ENCODE data around the gene HLA-G. TPM values are rescaled to one million over a fixed set of nuclear protein-coding genes. Genes with fewer than 3 reads are reported as not detected.

HLA-G gene
- total RNA-seq, 2 experiments from 2014 or later = 0.70 TPM; not detected in 1

DNA sequence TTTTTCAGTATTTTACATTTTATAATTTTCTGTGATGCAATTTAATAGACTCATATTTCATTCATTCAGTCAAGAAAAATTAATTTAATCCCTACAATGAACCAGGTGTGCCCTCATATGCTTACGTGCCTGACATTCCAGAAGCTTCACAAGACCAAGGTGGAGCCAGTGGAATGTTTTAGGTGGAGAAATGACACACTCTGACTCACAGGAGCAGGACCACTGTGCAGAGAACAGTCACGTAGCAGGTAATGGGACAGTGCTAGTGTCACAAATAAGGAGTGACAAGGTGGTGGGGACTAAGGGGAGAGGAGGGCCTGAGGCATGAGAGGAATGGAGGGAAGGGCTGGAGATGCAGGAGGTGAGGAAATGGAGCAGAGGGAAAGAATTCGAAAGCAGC lies 37.0 kb upstream of the HLA-G start:
- CTCF ChIA-PET (ENCODE audit: unreplicated experiment) = no interaction called here
- Histone ChIP-seq H3K4me1 (ENCODE audit: insufficient read depth, low read length, poor library complexity, severe bottlenecking) (no peaks in the 10 kb centered on the region), H3K4me3 (ENCODE audit: low read depth, low read length, poor library complexity, severe bottlenecking) (no peak overlapping the region), H3K36me3 (ENCODE audit: insufficient read depth, low read length) (no peaks in the 10 kb centered on the region), H2AFZ (ENCODE audit: low read length) (no peak overlapping the region), H3K4me2 (ENCODE audit: low read length) (no peak overlapping the region), H4K20me1 (ENCODE audit: insufficient read depth, low read length) (no peaks in the 10 kb centered on the region), H3K27ac (ENCODE audit: low read depth, low read length, poor library complexity, severe bottlenecking) (no peak overlapping the region), H3K9me3 (ENCODE audit: low read length) (no peaks in the 10 kb centered on the region), H3K9me2 (ENCODE audit: insufficient read depth, low read length) (no peaks in the 10 kb centered on the region), H3K79me2 (ENCODE audit: insufficient read depth, low read depth, low read length) (no peaks in the 10 kb centered on the region)
- BruUV-seq (replicated peaks) = no TSS peak
- intact Hi-C loops (cut with micrococcal nuclease; ENCODE audit: unreplicated experiment) = no loop called here
- POLR2A ChIA-PET = no interaction called here
- TF ChIP-seq, protein P1, sequence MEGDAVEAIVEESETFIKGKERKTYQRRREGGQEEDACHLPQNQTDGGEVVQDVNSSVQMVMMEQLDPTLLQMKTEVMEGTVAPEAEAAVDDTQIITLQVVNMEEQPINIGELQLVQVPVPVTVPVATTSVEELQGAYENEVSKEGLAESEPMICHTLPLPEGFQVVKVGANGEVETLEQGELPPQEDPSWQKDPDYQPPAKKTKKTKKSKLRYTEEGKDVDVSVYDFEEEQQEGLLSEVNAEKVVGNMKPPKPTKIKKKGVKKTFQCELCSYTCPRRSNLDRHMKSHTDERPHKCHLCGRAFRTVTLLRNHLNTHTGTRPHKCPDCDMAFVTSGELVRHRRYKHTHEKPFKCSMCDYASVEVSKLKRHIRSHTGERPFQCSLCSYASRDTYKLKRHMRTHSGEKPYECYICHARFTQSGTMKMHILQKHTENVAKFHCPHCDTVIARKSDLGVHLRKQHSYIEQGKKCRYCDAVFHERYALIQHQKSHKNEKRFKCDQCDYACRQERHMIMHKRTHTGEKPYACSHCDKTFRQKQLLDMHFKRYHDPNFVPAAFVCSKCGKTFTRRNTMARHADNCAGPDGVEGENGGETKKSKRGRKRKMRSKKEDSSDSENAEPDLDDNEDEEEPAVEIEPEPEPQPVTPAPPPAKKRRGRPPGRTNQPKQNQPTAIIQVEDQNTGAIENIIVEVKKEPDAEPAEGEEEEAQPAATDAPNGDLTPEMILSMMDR (conservative IDR thresholded peaks at IDR 0.05; ENCODE audit: low read length) = no peak
- no peak for TF ChIP-seq EZH2phosphoT487 (IDR thresholded peaks at IDR 0.05; ENCODE audit: borderline replicate concordance, low read depth, low read length)
- DNase-seq (ENCODE audit: low spot score) = no peak

DNA sequence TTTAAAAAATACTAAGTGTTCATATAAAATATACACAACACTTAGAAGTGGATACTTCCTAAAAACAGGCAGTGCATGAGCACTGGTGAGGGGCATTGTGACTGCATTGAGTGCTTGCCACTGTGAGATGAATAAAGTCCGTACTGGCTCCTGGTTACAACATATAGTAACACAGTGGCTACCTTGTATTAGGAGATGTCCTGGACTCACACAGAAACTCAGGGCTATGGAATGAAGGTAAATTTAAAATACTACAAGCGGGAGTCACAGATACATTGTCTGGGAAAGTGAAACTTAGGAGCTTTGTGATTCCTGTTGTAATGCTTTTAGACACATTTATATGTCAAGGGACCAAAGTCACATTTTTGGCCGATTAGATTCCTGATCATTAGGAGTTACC lies 36.5 kb upstream of the HLA-G start:
- BruUV-seq (replicated peaks) = no TSS peak
- Histone ChIP-seq H4K20me1 (ENCODE audit: insufficient read depth, low read length) (no peaks in the 10 kb centered on the region), H3K4me1 (ENCODE audit: insufficient read depth, low read length, poor library complexity, severe bottlenecking) (no peaks in the 10 kb centered on the region), H3K36me3 (ENCODE audit: insufficient read depth, low read length) (no peaks in the 10 kb centered on the region), H3K27ac (ENCODE audit: low read depth, low read length, poor library complexity, severe bottlenecking) (no peak overlapping the region), H3K4me2 (ENCODE audit: low read length) (no peak overlapping the region), H3K79me2 (ENCODE audit: insufficient read depth, low read depth, low read length) (no peaks in the 10 kb centered on the region), H3K4me3 (ENCODE audit: low read depth, low read length, poor library complexity, severe bottlenecking) (no peak overlapping the region), H3K9me2 (ENCODE audit: insufficient read depth, low read length) (no peaks in the 10 kb centered on the region), H2AFZ (ENCODE audit: low read length) (no peak overlapping the region), H3K9me3 (ENCODE audit: low read length) (no peaks in the 10 kb centered on the region)
- ChIA-PET POLR2A (no interaction called here), CTCF (ENCODE audit: unreplicated experiment) (no interaction called here)
- no peak for DNase-seq (ENCODE audit: low spot score)
- TF ChIP-seq EZH2phosphoT487 (IDR thresholded peaks at IDR 0.05; ENCODE audit: borderline replicate concordance, low read depth, low read length) = no peak
- TF ChIP-seq, protein P1 (conservative IDR thresholded peaks at IDR 0.05; ENCODE audit: low read length) = no peak
- intact Hi-C loops (cut with micrococcal nuclease; ENCODE audit: unreplicated experiment) = no loop called here

DNA sequence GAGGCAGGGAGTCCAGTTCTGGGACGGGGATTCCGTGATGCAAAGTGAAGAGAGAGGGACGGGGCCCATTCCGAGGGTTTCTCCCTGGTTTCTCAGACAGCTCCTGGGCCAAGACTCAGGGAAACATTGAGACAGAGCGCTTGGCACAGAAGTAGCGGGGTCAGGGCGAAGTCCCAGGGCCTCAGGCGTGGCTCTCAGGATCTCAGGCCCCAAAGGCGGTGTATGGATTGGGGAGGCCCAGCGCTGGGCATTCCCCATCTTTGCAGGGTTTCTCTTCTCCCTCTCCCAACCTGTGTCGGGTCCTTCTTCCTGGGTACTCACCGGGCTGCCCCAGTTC lies 35.9 kb upstream of the HLA-G start:
- H3K4me3 ChIP-seq (ENCODE audit: low read depth, low read length, poor library complexity, severe bottlenecking) = no peak overlapping the region
- no peak for DNase-seq (ENCODE audit: low spot score)
- intact Hi-C loops (cut with micrococcal nuclease; ENCODE audit: unreplicated experiment) = no loop called here

More for the DNA sequence above, 35.9 kb upstream of the HLA-G start:
- no peaks in the 10 kb centered on the region for H3K9me3 ChIP-seq (ENCODE audit: low read length)
- TF ChIP-seq, protein P1 (conservative IDR thresholded peaks at IDR 0.05; ENCODE audit: low read length) = no peak
- no peak for TF ChIP-seq EZH2phosphoT487 (IDR thresholded peaks at IDR 0.05; ENCODE audit: borderline replicate concordance, low read depth, low read length)
- no peak overlapping the region for H3K4me2 ChIP-seq (ENCODE audit: low read length)
- H3K36me3 ChIP-seq (ENCODE audit: insufficient read depth, low read length) = no peaks in the 10 kb centered on the region
- POLR2A ChIA-PET = no interaction called here
- H3K4me1 ChIP-seq (ENCODE audit: insufficient read depth, low read length, poor library complexity, severe bottlenecking) = no peaks in the 10 kb centered on the region
- no peaks in the 10 kb centered on the region for H3K9me2 ChIP-seq (ENCODE audit: insufficient read depth, low read length)
- no peaks in the 10 kb centered on the region for H3K79me2 ChIP-seq (ENCODE audit: insufficient read depth, low read depth, low read length)
- H4K20me1 ChIP-seq (ENCODE audit: insufficient read depth, low read length) = no peaks in the 10 kb centered on the region
- no peak overlapping the region for H3K27ac ChIP-seq (ENCODE audit: low read depth, low read length, poor library complexity, severe bottlenecking)
- H2AFZ ChIP-seq (ENCODE audit: low read length) = no peak overlapping the region
- CTCF ChIA-PET (ENCODE audit: unreplicated experiment) = no interaction called here
- no TSS peak for BruUV-seq (replicated peaks)
